GM20000 (cell line): ENCODE data around the gene INTU.

Source experiments
- DNase-seq: peaks from one replicate; pipeline ENCODE4 v3.0.0; 2012; ENCODE audit warnings: low spot score
- TF ChIP-seq, protein P1 (sequence below): IDR thresholded peaks from 2 replicates; pipeline ENCODE4 v1.5.1; 2012; ENCODE audit warnings: mild to moderate bottlenecking, control low read depth; ENCODE audit errors: extremely low read depth, missing control alignments

INTU gene

DNA sequence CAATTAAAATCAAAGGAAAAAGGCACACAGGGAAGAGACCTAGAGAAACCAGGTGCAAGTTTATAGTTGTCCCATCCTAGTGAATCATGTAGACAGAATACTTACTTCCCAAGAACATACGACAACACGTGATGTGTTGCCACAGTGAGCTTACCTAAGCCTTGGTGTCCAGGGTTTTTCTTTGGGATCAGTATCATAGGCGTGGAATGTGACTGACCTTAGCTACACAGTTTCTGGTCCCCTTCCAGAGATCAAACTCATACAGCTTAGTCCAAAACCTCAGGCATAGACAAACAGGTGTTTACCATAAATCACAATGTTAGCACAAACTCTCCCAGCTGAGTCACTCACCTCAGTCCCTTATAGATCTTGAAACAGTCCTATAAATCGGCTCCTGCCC, 115.1 kb downstream of the INTU start:
- no peak for DNase-seq
- TF ChIP-seq, protein P1, sequence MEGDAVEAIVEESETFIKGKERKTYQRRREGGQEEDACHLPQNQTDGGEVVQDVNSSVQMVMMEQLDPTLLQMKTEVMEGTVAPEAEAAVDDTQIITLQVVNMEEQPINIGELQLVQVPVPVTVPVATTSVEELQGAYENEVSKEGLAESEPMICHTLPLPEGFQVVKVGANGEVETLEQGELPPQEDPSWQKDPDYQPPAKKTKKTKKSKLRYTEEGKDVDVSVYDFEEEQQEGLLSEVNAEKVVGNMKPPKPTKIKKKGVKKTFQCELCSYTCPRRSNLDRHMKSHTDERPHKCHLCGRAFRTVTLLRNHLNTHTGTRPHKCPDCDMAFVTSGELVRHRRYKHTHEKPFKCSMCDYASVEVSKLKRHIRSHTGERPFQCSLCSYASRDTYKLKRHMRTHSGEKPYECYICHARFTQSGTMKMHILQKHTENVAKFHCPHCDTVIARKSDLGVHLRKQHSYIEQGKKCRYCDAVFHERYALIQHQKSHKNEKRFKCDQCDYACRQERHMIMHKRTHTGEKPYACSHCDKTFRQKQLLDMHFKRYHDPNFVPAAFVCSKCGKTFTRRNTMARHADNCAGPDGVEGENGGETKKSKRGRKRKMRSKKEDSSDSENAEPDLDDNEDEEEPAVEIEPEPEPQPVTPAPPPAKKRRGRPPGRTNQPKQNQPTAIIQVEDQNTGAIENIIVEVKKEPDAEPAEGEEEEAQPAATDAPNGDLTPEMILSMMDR: no peak

DNA sequence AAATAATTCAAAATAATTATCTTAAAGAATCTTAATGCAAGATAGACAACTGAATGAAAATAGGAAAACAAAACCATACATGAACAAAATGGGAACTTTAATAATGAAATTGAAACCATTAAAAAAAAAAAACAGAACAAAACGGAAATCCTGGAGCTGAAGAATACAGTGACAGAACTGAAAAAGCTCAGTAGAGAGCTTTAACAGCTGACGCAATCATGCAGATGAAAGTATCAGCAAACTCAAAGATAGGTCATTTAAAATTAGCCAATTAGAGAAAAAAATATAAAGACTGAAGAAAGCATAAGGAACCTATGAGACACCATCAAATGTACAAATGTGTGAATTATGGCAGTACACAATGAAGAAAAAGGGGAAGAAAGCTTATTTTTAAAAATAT, 116.2 kb downstream of the INTU start:
- no peak for DNase-seq
- TF ChIP-seq, protein P1: no peak

DNA sequence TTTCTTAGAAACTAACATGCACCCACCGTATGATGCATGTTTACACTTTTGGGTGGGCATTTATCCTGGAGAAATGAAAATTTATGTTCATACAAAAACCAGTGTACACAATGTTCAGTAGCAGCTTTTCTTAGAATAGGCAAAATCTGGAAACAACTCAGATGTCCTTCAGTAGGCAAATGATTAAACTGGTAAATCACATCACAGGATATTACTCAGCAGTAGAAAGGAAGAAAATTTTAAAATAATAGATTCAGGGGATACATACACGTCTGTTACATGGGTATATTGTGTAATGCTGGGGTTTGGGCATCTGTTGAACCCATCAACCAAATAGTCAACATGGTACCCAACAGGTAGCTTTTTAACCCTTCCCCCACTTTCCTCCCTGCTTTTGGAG, 124.1 kb downstream of the INTU start:
- no peak for DNase-seq
- TF ChIP-seq, protein P1: no peak

DNA sequence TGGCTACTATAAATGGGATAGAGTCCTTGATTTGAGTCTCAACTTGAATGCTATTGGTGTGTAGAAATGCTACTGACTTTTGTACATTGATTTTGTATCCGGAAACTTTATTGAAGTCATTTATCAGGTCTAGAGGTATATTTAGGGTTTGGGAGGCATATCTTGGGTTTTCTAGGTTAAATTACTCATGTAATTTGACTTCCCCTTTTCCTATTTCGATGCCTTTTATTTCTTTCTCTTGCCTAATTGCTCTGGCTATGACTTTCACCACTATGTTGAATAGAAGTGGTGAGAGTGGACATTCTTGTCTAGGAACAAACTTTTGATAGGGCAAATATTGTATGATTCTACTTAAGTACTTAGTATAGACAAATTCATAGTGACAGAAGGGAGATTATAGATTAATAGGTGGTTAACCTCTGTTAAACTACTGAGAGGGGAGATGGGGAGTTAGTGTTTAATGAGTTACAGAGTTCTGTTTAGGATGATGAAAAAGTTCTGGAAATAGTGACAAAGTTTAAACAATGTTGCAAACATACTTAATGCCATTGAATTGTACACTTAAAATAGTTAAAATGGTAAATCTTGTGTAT, 126.6 kb downstream of the INTU start:
- TF ChIP-seq, protein P1: no peak
- DNase-seq: no peak

DNA sequence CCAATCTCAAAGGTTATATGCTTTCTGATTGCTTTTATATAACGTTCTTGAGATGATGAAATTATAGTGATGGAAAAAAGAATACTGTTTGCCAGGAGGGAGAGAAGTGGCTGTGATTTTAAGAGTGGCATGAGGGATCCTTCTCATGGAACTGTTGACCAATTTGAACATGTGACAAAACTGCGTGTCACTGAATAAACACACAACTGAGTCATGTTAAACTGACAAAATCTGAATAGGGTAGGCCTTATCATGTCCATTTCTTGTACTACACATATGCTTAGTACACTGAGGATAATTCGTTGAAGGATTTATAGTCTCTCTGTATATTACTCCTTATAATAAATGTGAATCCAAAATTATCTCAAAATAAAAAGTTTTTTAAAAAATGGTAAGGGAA, 127.1 kb downstream of the INTU start:
- DNase-seq: no peak
- TF ChIP-seq, protein P1: no peak

DNA sequence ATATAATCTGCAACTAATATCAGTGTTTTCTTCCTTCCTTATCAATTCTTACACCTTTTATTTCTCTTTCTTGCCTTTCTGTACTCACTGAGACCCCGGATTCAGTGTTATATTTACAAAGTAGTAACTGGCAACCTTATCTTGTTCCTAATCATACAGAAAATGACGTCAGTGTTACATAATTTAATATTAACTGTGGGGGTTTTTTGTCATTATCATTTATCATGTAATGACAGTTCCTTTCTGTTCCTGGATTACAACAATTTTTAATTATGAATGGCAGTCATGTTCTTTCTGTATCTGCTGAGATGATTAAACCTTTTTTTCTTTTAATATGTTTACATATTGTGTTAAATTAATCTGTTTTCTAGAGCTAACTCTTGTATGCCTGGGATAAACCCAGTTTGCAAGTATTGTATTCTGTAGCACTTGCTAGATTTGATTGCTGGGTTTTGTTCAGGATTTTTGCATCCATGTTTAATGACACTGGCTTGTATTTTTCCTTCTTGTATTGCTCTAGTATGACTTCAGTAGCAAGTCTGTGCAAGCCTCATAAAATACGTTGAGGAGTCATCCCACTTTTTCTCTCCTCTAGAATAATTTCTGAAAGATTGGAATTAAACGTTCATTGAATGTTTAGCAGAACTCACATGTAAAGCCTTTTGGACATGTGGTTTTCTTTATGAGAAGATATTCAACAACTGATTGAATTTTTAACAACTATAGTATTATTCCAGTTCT, 138.9 kb downstream of the INTU start:
- no peak for DNase-seq
- TF ChIP-seq, protein P1: no peak

DNA sequence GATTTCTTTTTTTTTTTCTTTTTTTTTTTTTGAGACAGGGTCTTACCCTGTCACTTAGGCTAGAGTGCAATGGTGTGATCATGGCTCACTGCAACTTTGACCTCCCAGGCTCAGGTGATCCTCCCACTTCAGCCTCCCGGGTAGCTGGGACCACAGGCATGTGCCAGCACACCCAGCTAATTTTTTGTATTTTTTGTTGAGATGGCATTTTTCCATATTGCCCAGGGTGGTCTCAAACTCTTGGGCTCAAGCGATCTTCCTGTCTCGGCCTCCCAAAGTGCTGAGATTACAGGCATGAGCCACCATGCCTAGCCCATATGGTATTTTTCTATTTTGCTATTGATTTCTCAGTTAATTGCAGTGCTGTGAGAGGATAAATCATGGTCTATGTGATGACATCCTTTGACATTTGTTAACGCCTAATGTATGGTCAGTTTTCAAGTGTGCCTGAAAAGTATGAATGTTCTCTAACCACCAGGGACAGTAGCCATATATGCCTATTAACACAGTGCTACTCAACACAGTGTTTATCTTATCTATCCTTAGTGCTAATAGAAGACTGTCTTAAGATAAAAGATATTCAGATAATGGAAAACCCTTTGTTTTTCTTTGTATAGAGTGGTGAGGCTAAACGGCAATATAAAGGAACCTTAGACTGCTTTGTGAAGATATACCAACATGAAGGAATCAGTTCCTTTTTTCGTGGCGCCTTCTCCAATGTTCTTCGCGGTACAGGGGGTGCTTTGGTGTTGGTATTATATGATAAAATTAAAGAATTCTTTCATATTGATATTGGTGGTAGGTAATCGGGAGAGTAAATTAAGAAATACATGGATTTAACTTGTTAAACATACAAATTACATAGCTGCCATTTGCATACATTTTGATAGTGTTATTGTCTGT, 140.3 kb downstream of the INTU start:
- no peak for DNase-seq
- TF ChIP-seq, protein P1: no peak
